ENCODE measurements around the gene SCT.

DNA sequence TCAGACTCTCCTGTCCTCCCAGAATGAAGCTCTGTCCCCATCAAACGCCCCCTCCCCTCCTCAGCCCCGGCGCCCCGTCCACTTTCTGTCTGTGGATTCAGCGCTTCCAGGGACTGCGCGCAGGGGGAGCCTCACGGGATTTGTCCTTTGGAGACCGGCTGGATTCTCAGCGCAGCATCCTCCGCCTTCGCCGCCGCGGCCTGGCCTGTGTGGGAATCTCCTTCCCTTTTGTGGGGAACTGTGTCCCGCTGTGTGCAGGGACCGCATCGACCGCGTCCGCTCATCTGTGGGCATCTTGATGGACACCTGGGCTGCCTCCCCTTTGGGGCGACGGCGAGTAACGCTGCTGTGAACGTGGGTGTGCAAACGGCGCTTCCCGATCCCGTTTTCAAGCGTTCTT lies 1.1 kb upstream of the SCT start:
- TF ChIP-seq ZNF8 (CRISPR knock-in tag; IDR thresholded peaks at IDR 0.05): no peak
- TF ChIP-seq ZNF70 (CRISPR knock-in tag; IDR thresholded peaks at IDR 0.05): no peak
- TF ChIP-seq, protein P1, sequence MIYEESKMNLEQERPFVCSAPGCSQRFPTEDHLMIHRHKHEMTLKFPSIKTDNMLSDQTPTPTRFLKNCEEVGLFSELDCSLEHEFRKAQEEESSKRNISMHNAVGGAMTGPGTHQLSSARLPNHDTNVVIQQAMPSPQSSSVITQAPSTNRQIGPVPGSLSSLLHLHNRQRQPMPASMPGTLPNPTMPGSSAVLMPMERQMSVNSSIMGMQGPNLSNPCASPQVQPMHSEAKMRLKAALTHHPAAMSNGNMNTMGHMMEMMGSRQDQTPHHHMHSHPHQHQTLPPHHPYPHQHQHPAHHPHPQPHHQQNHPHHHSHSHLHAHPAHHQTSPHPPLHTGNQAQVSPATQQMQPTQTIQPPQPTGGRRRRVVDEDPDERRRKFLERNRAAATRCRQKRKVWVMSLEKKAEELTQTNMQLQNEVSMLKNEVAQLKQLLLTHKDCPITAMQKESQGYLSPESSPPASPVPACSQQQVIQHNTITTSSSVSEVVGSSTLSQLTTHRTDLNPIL (CRISPR knock-in tag; IDR thresholded peaks at IDR 0.05; ENCODE audit: low read depth): no peak
- no peak for TF ChIP-seq GLIS3 (CRISPR knock-in tag; IDR thresholded peaks at IDR 0.05)

Measured in SK-N-SH treated with all-trans-retinoic acid at 6 μM for 48 hours (cell line).